Measurements from ENCODE around the gene ECHDC3.

Gene ECHDC3

DNA sequence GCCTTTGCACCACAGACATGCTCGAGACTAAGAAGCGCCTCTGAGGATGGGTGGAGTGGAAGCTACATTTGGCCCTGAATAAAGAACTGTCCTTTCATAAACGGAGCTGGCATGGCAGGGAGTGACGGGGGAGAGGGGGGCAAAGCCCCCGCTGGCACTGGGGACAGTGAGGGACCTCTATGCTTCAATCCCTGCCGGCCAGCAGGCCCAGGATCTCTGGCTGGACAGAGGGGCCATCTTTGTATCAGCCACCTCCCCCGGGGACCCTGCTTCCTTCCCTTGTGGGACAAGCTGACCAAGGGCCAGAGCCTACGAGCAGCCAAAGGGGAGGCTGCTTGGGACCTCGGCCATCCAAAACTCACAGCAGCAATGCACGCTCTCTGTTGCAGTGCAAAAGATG is 28.2 kb upstream of the ECHDC3 start:
- H2AFZ ChIP-seq (ENCODE audit: low read length) = no peak overlapping the region
- no peaks in the 10 kb centered on the region for H3K9me2 ChIP-seq (replicated peaks; ENCODE audit: low read depth, low read length)
- H3F3A ChIP-seq (ENCODE audit: low read depth) = no peaks in the 10 kb centered on the region
- TF ChIP-seq, protein P1, sequence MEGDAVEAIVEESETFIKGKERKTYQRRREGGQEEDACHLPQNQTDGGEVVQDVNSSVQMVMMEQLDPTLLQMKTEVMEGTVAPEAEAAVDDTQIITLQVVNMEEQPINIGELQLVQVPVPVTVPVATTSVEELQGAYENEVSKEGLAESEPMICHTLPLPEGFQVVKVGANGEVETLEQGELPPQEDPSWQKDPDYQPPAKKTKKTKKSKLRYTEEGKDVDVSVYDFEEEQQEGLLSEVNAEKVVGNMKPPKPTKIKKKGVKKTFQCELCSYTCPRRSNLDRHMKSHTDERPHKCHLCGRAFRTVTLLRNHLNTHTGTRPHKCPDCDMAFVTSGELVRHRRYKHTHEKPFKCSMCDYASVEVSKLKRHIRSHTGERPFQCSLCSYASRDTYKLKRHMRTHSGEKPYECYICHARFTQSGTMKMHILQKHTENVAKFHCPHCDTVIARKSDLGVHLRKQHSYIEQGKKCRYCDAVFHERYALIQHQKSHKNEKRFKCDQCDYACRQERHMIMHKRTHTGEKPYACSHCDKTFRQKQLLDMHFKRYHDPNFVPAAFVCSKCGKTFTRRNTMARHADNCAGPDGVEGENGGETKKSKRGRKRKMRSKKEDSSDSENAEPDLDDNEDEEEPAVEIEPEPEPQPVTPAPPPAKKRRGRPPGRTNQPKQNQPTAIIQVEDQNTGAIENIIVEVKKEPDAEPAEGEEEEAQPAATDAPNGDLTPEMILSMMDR (conservative IDR thresholded peaks at IDR 0.05; ENCODE audit: low read length) = no peak
- TF ChIP-seq EZH2phosphoT487 (IDR thresholded peaks at IDR 0.05; ENCODE audit: borderline replicate concordance) = no peak
- H3K9me3 ChIP-seq (ENCODE audit: insufficient read depth, low read depth, low read length) = no peaks in the 10 kb centered on the region
- peaks cover 3% of the 10 kb centered on the region for H3K4me1 ChIP-seq (ENCODE audit: insufficient read depth, low read length, poor library complexity, severe bottlenecking)
- no peak overlapping the region for H3K4me3 ChIP-seq (ENCODE audit: low read length, poor library complexity, severe bottlenecking)
- no peaks in the 10 kb centered on the region for H3K79me2 ChIP-seq (ENCODE audit: insufficient read depth, low read length)
- no peaks in the 10 kb centered on the region for H4K20me1 ChIP-seq (ENCODE audit: insufficient read depth, low read length, poor library complexity, severe bottlenecking)
- no peak overlapping the region for H3K9ac ChIP-seq (ENCODE audit: low read depth, low read length, poor library complexity, severe bottlenecking)
- no peaks in the 10 kb centered on the region for H3K27me3 ChIP-seq (ENCODE audit: insufficient read depth, low read length, poor library complexity, severe bottlenecking)
- no peak overlapping the region for H3K4me2 ChIP-seq (ENCODE audit: low read depth, low read length, poor library complexity, severe bottlenecking)
- H3K36me3 ChIP-seq (ENCODE audit: insufficient read depth, low read length) = no peaks in the 10 kb centered on the region

DNA sequence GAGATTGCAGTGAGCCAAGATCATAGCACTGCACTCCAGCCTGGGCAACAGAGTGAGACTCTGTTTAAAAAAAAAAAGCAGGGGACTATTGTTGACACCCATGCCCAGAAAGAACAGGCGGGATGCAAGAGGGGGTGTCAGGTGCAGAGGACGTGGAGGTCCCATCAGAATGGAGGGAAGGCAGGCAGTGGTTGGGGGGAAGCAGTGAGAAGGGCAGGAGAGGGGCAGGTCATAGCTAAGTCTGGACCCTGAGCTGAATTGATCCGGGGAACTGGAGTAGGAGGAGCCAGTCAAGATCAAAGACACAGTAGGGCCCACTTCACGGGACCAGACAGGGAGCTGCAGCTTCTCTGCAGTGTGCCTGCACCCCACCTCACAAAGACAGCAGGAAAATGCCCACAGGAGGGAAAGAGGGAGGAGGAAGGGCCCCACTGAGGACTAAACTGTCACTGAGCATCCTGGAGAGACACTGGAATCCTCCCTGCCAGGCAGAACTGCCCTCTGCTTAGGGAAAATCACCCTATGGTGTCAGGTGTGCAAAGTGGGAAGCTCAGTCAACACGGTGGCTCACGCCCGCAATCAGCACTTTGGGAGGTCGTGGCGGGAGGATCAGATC is 27.3 kb upstream of the ECHDC3 start:
- Histone ChIP-seq H4K20me1 (ENCODE audit: insufficient read depth, low read length, poor library complexity, severe bottlenecking) (no peaks in the 10 kb centered on the region), H3K9me3 (ENCODE audit: insufficient read depth, low read depth, low read length) (no peaks in the 10 kb centered on the region), H3K4me1 (ENCODE audit: insufficient read depth, low read length, poor library complexity, severe bottlenecking) (peaks cover 3% of the 10 kb centered on the region), H3K36me3 (ENCODE audit: insufficient read depth, low read length) (no peaks in the 10 kb centered on the region), H3K9ac (ENCODE audit: low read depth, low read length, poor library complexity, severe bottlenecking) (no peak overlapping the region), H3K4me3 (ENCODE audit: low read length, poor library complexity, severe bottlenecking) (no peak overlapping the region), H3K79me2 (ENCODE audit: insufficient read depth, low read length) (no peaks in the 10 kb centered on the region), H2AFZ (ENCODE audit: low read length) (no peak overlapping the region), H3K27me3 (ENCODE audit: insufficient read depth, low read length, poor library complexity, severe bottlenecking) (no peaks in the 10 kb centered on the region), H3K9me2 (replicated peaks; ENCODE audit: low read depth, low read length) (no peaks in the 10 kb centered on the region), H3K4me2 (ENCODE audit: low read depth, low read length, poor library complexity, severe bottlenecking) (no peak overlapping the region), H3F3A (ENCODE audit: low read depth) (no peaks in the 10 kb centered on the region)
- TF ChIP-seq, protein P1 (conservative IDR thresholded peaks at IDR 0.05; ENCODE audit: low read length) = no peak
- TF ChIP-seq EZH2phosphoT487 (IDR thresholded peaks at IDR 0.05; ENCODE audit: borderline replicate concordance) = no peak

DNA sequence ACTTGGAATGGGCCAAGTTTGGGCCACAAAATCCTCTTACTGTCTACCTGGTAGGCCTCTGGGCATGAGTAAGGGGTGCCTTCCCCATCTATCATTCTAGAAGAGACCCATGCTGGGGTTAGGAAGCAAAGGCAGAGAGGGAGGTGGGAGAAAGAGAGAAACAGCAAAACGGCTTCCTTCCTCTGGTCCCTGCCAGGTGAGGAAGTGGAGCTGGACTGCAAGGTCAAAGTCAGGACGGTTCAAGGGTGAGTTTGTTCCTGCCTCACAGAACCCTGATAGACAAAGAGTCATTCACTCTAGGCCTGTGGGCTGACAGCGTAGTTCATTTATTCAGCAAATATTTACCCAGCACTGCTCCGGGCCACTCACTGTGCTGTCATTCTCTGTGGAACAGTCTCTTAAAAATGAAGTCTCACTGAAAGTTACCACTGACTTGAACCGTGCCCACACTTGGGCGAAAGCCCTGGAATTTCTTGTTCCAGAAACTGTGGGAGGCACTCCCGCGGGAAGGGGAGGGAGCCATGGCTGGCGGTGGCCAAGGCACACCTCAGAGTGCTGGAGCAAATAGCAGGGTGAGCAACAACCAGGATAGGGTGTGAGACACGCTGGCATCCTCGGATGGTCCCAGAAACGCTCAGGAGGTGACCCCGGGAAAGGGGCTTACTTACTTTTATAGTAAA is 26.2 kb upstream of the ECHDC3 start:
- H3K9me3 ChIP-seq (ENCODE audit: insufficient read depth, low read depth, low read length) = no peaks in the 10 kb centered on the region
- no peaks in the 10 kb centered on the region for H4K20me1 ChIP-seq (ENCODE audit: insufficient read depth, low read length, poor library complexity, severe bottlenecking)
- no peaks in the 10 kb centered on the region for H3K27me3 ChIP-seq (ENCODE audit: insufficient read depth, low read length, poor library complexity, severe bottlenecking)
- H3K4me2 ChIP-seq (ENCODE audit: low read depth, low read length, poor library complexity, severe bottlenecking) = no peak overlapping the region
- no peak for TF ChIP-seq EZH2phosphoT487 (IDR thresholded peaks at IDR 0.05; ENCODE audit: borderline replicate concordance)
- TF ChIP-seq, protein P1 (conservative IDR thresholded peaks at IDR 0.05; ENCODE audit: low read length) = no peak
- H3K79me2 ChIP-seq (ENCODE audit: insufficient read depth, low read length) = no peaks in the 10 kb centered on the region
- H3K9ac ChIP-seq (ENCODE audit: low read depth, low read length, poor library complexity, severe bottlenecking) = no peak overlapping the region
- no peak overlapping the region; the same call in 1 of the 2 replicates for H2AFZ ChIP-seq (ENCODE audit: low read length)
- no peaks in the 10 kb centered on the region for H3K9me2 ChIP-seq (replicated peaks; ENCODE audit: low read depth, low read length)
- H3K36me3 ChIP-seq (ENCODE audit: insufficient read depth, low read length) = no peaks in the 10 kb centered on the region
- no peaks in the 10 kb centered on the region for H3F3A ChIP-seq (ENCODE audit: low read depth)
- no peaks in the 10 kb centered on the region for H3K4me1 ChIP-seq (ENCODE audit: insufficient read depth, low read length, poor library complexity, severe bottlenecking)
- H3K4me3 ChIP-seq (ENCODE audit: low read length, poor library complexity, severe bottlenecking) = no peak overlapping the region

All from Loucy (cell line).